Measurements from ENCODE around the gene KDM7A. TPM values are rescaled to one million over a fixed set of nuclear protein-coding genes. Genes with fewer than 3 reads are reported as not detected.

KDM7A gene
- total RNA-seq, 4 donors from 2014 or later, result 21.9 to 84.2 (median 54.6) TPM

DNA sequence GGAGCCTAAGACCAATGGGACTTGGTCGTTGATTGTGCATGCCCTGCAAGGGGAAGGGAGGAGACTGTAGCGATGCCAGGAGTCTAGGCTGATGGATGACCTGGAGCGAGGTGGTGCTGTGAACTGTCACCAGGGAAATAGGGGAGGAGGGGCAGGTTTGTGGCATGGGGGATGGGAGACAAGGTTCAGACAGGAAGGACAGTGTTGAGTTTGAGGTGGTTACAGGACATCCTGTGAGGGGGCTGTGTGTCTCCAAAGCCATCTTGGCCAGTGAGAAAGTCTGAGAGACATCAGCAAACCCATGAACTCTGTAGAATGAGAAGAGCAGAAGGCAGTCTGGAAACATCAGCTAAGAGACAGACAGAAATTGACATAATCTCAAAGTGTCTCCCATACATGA, 38.5 kb upstream of the KDM7A start:
- WGBS, 2 donors (ENCODE audit: low coverage in 1 of 2), result 83 to 97% methylated on average over 3 of the region's 3 CpGs
- H3K27me3 ChIP-seq, result no peaks in the 10 kb centered on the region
- no peak for DNase-seq
- H3K4me3 ChIP-seq, result no peak overlapping the region
- TF ChIP-seq, protein P1, sequence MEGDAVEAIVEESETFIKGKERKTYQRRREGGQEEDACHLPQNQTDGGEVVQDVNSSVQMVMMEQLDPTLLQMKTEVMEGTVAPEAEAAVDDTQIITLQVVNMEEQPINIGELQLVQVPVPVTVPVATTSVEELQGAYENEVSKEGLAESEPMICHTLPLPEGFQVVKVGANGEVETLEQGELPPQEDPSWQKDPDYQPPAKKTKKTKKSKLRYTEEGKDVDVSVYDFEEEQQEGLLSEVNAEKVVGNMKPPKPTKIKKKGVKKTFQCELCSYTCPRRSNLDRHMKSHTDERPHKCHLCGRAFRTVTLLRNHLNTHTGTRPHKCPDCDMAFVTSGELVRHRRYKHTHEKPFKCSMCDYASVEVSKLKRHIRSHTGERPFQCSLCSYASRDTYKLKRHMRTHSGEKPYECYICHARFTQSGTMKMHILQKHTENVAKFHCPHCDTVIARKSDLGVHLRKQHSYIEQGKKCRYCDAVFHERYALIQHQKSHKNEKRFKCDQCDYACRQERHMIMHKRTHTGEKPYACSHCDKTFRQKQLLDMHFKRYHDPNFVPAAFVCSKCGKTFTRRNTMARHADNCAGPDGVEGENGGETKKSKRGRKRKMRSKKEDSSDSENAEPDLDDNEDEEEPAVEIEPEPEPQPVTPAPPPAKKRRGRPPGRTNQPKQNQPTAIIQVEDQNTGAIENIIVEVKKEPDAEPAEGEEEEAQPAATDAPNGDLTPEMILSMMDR (IDR thresholded peaks at IDR 0.05), result no peak
- TF ChIP-seq EP300 (IDR thresholded peaks at IDR 0.05; ENCODE audit: low read depth), result no peak
- TF ChIP-seq POLR2A (IDR thresholded peaks at IDR 0.05), result no peak
- no peak for TF ChIP-seq POLR2AphosphoS5 (IDR thresholded peaks at IDR 0.05)
- H3K4me1 ChIP-seq, result peaks cover 7 to 33% (median 26%) of the 10 kb centered on the region in 4 donors
- intact Hi-C loops (cut with DNase I; ENCODE audit: low total_unique reads) (no loop called here), in situ Hi-C loops (cut with MboI; ENCODE audit: low pct_ligation_motif_present in 1 of 4, low pct_unique_long_range_greater_than_20kb in 1 of 4, low sequenced_read_pairs in 3 of 4) (no loop called here)
- H3K9me3 ChIP-seq, result no peaks in the 10 kb centered on the region
- peak overlapping the region in 3 of 4 donors; percentile 77 to 85 (median 81) for H3K27ac ChIP-seq
- no peaks in the 10 kb centered on the region for H3K36me3 ChIP-seq

DNA sequence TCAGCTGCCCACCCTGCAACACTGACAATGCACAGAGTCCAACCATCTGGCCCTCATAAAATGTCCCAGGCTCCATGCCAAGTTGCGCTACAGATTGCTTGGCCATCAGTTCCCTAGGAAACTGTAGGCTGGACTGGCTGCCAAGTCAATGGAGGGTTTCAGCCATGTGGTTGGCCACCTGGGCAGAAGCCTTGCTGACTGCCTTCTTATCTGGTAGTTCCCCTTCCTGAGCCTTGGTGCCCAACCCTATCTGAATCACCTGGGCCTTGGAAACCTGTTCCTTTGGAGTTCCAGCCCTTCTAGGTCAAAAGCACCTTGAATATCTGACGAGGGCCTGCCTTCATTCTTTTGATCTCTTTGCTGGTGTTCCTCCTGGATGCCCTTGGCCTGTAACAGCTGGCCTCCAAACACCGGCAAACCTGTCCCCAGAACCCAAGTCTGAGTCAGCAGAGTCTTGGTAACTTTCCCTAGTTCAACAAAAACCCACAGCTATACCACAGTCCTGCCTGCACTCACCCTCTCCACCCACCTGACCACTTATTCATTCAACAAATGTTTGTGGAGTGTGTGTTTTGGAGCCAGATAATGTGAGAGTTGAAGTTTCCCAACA, 37.4 kb upstream of the KDM7A start:
- no peaks in the 10 kb centered on the region for H3K36me3 ChIP-seq
- DNase-seq, result peak; percentile 87
- WGBS, 2 donors (ENCODE audit: low coverage in 1 of 2), result 38% methylated on average over 3 of the region's 3 CpGs; no CpG with 5 or more reads in 1 of the 2 donors
- H3K27ac ChIP-seq, result peak overlapping the region; percentile 74 to 85 (median 79)
- no peak overlapping the region for H3K4me3 ChIP-seq
- no peaks in the 10 kb centered on the region for H3K9me3 ChIP-seq
- H3K27me3 ChIP-seq, result no peaks in the 10 kb centered on the region
- in situ Hi-C loops (cut with MboI; ENCODE audit: low pct_ligation_motif_present in 1 of 4, low pct_unique_long_range_greater_than_20kb in 1 of 4, low sequenced_read_pairs in 3 of 4), result no loop called here
- TF ChIP-seq POLR2AphosphoS5 (IDR thresholded peaks at IDR 0.05), result peak; percentile 34 to 72 (median 68)
- no peak for TF ChIP-seq EP300 (IDR thresholded peaks at IDR 0.05; ENCODE audit: low read depth)
- TF ChIP-seq POLR2A (IDR thresholded peaks at IDR 0.05), result no peak
- TF ChIP-seq, protein P1 (IDR thresholded peaks at IDR 0.05), result no peak
- peaks cover 7 to 33% (median 26%) of the 10 kb centered on the region in 4 donors for H3K4me1 ChIP-seq
- intact Hi-C loops (cut with DNase I; ENCODE audit: low total_unique reads), result no loop called here

DNA sequence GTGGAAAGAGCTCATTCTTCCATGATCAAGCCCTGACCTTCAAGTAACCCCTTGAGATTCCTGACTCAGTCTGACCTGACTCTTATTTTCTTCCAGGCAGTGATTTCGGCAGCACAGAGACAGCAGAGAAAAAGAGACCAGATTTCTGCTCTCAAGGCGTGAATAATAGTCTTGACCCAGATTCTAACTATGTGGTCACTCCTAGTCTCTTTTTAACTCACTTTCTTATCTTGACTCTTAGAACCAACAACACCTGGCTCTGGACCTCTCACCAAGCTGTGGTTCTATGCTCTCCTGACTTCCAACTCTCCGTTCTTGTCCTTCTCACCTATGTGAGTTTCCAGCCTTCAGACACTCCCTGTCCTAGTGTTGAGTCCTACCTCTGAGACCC, 36.9 kb upstream of the KDM7A start:
- Histone ChIP-seq H3K9me3 (no peaks in the 10 kb centered on the region), H3K4me1 (peaks cover 7 to 33% (median 26%) of the 10 kb centered on the region in 4 donors), H3K27me3 (no peaks in the 10 kb centered on the region), H3K27ac (peak overlapping the region; percentile 74 to 85 (median 79)), H3K36me3 (no peaks in the 10 kb centered on the region), H3K4me3 (no peak overlapping the region)
- WGBS, 2 donors (ENCODE audit: low coverage in 1 of 2), result 64 to 71% methylated on average over 3 of the region's 3 CpGs
- in situ Hi-C loops (cut with MboI; ENCODE audit: low pct_ligation_motif_present in 1 of 4, low pct_unique_long_range_greater_than_20kb in 1 of 4, low sequenced_read_pairs in 3 of 4), result no loop called here
- DNase-seq, result no peak
- intact Hi-C loops (cut with DNase I; ENCODE audit: low total_unique reads), result no loop called here
- TF ChIP-seq POLR2A (IDR thresholded peaks at IDR 0.05) (no peak), POLR2AphosphoS5 (IDR thresholded peaks at IDR 0.05) (no peak), EP300 (IDR thresholded peaks at IDR 0.05; ENCODE audit: low read depth) (no peak)
- TF ChIP-seq, protein P1 (IDR thresholded peaks at IDR 0.05), result no peak

DNA sequence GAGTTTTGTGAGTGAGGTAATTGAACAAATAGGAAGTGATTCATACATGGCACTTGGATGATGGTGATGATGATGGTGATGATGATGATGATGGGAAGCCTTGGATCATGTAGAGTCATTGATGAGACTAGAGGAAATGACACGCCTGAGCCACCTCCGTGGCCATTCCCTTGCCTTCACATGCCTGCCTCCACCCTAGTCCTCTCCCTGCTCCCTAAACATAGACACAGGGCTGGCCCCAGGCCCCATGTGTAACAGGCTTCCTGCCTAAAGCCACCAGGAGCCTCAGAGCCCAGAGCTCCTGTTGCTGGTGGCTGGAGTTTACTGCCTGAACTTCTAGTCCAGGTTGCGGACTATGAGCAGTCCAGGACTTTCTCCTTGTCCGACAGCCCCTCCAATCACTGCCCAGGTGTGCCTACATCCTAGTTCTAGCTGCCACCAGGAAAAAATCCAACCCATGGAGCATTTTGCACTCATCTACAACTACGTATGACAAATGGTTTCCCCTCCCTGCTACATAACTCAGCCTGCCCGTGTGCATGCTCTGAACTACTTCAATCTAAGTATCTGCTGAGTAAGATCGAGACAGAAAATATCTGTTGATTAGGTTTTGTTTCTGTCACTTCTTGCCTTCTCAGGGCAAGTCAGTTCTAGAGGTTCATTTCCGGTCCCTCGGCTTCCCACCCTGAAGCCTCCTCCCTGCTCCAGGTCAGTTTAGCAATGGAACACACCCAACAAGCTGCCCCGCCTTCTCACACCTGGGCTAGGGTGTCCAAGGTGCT, 35.5 kb upstream of the KDM7A start:
- in situ Hi-C loops (cut with MboI; ENCODE audit: low pct_ligation_motif_present in 1 of 4, low pct_unique_long_range_greater_than_20kb in 1 of 4, low sequenced_read_pairs in 3 of 4) (no loop called here), intact Hi-C loops (cut with DNase I; ENCODE audit: low total_unique reads) (no loop called here)
- H3K36me3 ChIP-seq, result no peaks in the 10 kb centered on the region
- WGBS, 2 donors (ENCODE audit: low coverage in 1 of 2), result 37 to 46% methylated on average over 7 to 10 of the region's 10 CpGs
- H3K27me3 ChIP-seq, result no peaks in the 10 kb centered on the region
- H3K4me3 ChIP-seq, result no peak overlapping the region
- DNase-seq, result peak; percentile 84
- H3K4me1 ChIP-seq, result peaks cover 7 to 33% (median 26%) of the 10 kb centered on the region in 4 donors
- peak overlapping the region; percentile 74 to 85 (median 79) for H3K27ac ChIP-seq
- H3K9me3 ChIP-seq, result no peaks in the 10 kb centered on the region
- no peak for TF ChIP-seq EP300 (IDR thresholded peaks at IDR 0.05; ENCODE audit: low read depth)
- TF ChIP-seq POLR2AphosphoS5 (IDR thresholded peaks at IDR 0.05), result peak in 2 of 3 donors; percentile 38 to 56
- TF ChIP-seq, protein P1 (IDR thresholded peaks at IDR 0.05), result no peak
- peak; percentile 29 for TF ChIP-seq POLR2A (IDR thresholded peaks at IDR 0.05)

Data from transverse colon (tissue), 4 donors.